ENCODE data around the gene CDH24.

DNA sequence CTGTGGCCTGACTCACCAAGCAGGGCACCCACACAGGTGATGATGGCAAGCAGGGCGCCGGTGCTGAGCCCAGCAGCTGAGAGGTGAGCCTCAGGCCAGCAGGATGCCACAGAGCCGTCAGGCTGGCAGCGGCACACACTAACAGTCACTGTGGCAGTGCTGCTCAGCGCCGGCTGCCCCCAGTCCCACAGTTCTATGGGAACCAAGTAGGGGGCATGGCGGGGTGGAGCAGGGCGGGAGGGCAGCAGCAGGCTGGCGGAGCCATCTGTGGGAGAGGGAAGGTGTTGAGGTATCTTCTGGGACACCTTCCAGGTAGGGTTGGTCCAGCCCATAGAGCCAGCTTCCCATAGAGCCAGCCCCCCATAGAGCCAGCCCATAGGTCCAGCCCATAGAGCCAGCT, 8.3 kb downstream of the CDH24 start:
- TF ChIP-seq CTCF (IDR thresholded peaks at IDR 0.05), result no peak
- TF ChIP-seq POLR2A (IDR thresholded peaks at IDR 0.05), result no peak

Measured in right lobe of liver (tissue), 4 donors.